Panc1 (cell line): Measurements from ENCODE around the gene AADACL3.

Experiments used
- POLR2AphosphoS5 ChIP-seq: IDR thresholded peaks from 2 replicates; pipeline ENCODE4 v1.6.1; 2012; ENCODE audit warnings: mild to moderate bottlenecking, low read depth, low read length, moderate library complexity
- TCF7L2 ChIP-seq: IDR thresholded peaks from 2 replicates; pipeline ENCODE4 v1.6.1; 2011; ENCODE audit warnings: mild to moderate bottlenecking, low read depth, low read length, inconsistent platforms
- TF ChIP-seq, protein P1 (sequence below): fragments of 450-650 bp; IDR thresholded peaks from 2 replicates; pipeline ENCODE4 v1.5.1; 2017; ENCODE audit warnings: mild to moderate bottlenecking

DNA sequence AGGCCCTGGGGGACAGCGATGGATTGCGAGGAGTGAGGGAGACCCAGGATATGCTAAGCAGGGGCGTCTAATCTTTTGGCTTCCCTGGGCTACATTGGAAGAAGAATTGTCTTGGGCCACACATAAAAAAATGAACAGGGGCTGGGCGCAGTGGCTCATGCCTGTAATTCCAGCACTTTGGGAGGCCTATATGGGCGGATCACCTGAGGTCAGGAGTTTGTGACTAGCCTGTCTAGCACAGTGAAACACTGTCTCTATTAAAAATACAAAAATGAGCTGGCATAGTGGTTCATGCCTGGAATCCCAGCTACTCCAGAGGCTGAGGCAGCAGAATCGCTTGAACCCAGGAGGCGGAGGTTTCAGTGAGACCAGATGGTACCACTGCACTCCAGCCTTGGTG, 46.9 kb downstream of the AADACL3 start:
- TF ChIP-seq, protein P1, sequence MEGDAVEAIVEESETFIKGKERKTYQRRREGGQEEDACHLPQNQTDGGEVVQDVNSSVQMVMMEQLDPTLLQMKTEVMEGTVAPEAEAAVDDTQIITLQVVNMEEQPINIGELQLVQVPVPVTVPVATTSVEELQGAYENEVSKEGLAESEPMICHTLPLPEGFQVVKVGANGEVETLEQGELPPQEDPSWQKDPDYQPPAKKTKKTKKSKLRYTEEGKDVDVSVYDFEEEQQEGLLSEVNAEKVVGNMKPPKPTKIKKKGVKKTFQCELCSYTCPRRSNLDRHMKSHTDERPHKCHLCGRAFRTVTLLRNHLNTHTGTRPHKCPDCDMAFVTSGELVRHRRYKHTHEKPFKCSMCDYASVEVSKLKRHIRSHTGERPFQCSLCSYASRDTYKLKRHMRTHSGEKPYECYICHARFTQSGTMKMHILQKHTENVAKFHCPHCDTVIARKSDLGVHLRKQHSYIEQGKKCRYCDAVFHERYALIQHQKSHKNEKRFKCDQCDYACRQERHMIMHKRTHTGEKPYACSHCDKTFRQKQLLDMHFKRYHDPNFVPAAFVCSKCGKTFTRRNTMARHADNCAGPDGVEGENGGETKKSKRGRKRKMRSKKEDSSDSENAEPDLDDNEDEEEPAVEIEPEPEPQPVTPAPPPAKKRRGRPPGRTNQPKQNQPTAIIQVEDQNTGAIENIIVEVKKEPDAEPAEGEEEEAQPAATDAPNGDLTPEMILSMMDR = no peak
- TF ChIP-seq POLR2AphosphoS5 (no peak), TCF7L2 (no peak)
